Choroid plexus epithelial cell (primary cell): Measurements from ENCODE around the gene CTPS1.

Source experiments
- DNase-seq: peaks from one replicate; pipeline ENCODE4 v3.0.0-alpha.2; 2010; ENCODE audit warnings: low read depth
- H3K4me3 ChIP-seq: 2 replicates; pipeline ENCODE4 v1.5.1; 2011; ENCODE audit warnings: low read depth, mild to moderate bottlenecking, control low read depth, low read length, moderate library complexity
- CTCF ChIP-seq: conservative IDR thresholded peaks from 2 replicates; pipeline ENCODE4 v1.5.1; 2011; ENCODE audit warnings: low read depth, mild to moderate bottlenecking, control low read depth, inconsistent platforms, low read length, moderate library complexity

CTPS1 gene

DNA sequence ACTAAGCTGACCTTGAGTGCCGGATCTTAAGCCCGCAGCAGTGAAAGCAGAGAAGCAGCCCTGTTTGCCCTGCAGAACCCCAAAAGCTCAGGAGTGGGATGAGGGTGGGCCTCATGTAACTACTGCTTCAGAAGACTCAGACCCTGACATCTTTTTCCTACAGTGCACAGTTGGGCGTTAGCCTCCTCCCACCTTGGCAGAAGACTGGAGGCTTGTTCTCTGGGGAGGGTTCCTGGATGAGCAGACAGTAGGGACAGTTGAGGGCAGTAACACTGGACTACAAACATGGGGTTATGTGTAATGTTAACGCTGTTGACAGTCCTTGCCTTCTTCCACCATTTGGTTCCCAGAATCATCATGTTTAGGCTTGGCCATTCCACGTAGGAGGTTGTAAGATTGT is 9.6 kb downstream of the CTPS1 start:
- H3K4me3 ChIP-seq = no peak overlapping the region
- no peak for TF ChIP-seq CTCF
- DNase-seq = no peak

GRCh38 chr1:40997096-40997495 is 17.6 kb downstream of the CTPS1 start:
- DNase-seq = no peak
- TF ChIP-seq CTCF = no peak
- no peak overlapping the region for H3K4me3 ChIP-seq

DNA sequence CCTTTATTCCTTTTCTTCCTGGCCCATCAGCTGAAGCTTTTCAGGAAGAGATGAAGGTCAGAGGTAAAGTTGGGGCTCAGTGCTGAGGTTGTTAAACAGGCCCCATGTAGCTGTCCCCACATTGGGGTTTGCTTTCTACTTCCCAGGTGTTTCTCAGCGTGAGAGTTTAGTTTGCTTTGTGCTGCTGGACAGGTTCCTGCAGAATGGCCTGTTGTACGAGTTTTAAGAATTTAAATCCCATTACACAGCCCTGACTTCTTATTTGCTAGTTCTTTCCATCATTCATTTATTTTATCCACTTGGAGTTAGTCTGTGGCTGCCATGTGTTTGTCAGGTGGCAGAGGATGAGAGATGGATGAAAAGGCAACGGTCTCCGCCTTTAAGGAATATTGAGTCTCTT is 19.2 kb downstream of the CTPS1 start:
- TF ChIP-seq CTCF = no peak
- no peak for DNase-seq
- H3K4me3 ChIP-seq = no peak overlapping the region

DNA sequence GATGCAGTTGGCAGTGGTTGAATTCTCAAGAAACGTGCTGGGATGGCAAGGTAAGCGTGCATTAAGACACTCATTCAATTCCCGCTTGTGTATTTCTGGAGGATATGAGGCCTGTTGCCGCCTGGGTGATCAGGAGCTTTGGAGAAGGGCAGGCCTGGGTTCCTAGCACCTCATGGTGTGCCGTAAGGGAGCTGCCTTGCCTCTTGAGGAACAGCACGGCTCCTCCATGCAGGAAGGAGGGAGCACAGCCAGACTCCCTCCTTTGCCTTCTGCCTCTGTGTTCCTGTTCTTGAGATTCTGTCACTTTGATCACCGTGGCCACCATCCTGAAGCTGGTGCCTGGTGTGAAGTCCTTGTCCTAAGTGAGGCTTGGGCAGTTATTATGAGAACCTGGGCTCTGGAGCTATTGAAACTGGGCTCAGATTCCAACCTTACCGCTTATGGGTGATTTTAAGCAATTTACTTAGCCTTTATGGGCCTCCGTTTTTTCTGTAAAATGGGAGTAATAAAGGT is 23.7 kb downstream of the CTPS1 start:
- H3K4me3 ChIP-seq = no peak overlapping the region
- TF ChIP-seq CTCF = no peak
- no peak for DNase-seq

GRCh38 chr1:41003640-41004220 is 24.2 kb downstream of the CTPS1 start:
- DNase-seq = peak; percentile 99
- peak; percentile 80 for TF ChIP-seq CTCF
- H3K4me3 ChIP-seq = no peak overlapping the region

DNA sequence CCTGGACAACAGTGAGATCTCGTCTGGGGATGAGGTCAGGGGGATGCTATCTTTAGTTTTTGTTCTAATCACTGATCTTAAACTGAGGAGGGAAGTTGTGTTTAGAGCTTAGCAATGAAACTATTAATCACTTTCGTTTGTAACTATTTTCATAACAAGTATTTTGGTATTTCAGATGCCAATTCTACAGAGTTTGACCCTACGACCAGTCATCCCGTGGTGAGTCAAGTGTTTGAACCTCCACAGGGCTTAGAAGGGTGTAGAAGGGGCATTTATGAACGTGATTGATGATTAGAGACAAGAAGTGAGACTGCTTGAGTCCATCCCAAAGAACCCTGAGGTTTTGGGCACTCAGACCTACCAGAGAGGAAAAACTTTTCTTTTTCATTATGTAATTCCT is 26.4 kb downstream of the CTPS1 start:
- no peak for TF ChIP-seq CTCF
- no peak for DNase-seq

More for the DNA sequence above, 26.4 kb downstream of the CTPS1 start:
- no peak overlapping the region for H3K4me3 ChIP-seq
